Left ventricle myocardium inferior (tissue), 1 donor: ENCODE measurements around the gene PLA2G5. TPM values are rescaled to one million over a fixed set of nuclear protein-coding genes. Genes with fewer than 3 reads are reported as not detected.

Experiments used
- DNase-seq: peaks from one replicate; pipeline ENCODE4 v3.0.0-alpha.2; 2020
- H3K27ac ChIP-seq: fragments of 200-600 bp; replicated peaks from 2 replicates; pipeline ENCODE4 v1.8.0; 2021
- H3K27me3 ChIP-seq: fragments of 200-600 bp; 2 replicates; pipeline ENCODE4 v1.8.0; 2021; ENCODE audit warnings: low read depth
- H3K36me3 ChIP-seq: fragments of 200-600 bp; 2 replicates; pipeline ENCODE4 v1.8.0; 2021
- H3K4me1 ChIP-seq: fragments of 200-600 bp; 2 replicates; pipeline ENCODE4 v1.8.0; 2021
- H3K4me3 ChIP-seq: fragments of 200-600 bp; 2 replicates; pipeline ENCODE4 v1.8.0; 2021; ENCODE audit warnings: mild to moderate bottlenecking, moderate library complexity
- H3K9me3 ChIP-seq: fragments of 200-600 bp; replicated peaks from 2 replicates; pipeline ENCODE4 v1.8.0; 2021
- intact Hi-C: fragments of 100-400 bp; cut with micrococcal nuclease; formaldehyde crosslinking; loops from one replicate; pipeline ENCODE4 v1.11.0; 2022
- total RNA-seq: library from RNA; stranded (reverse); fragmentation: NEBNext Ultra II Directional; extraction: Animal tissue kit (Norgen Biotek cat#: 25700); gene quantifications from one replicate; pipeline ENCODE4 v1.2.1, GENCODE V29; 2021
- TF ChIP-seq, protein P1 (sequence below): fragments of 200-600 bp; IDR thresholded peaks from 2 replicates; pipeline ENCODE4 v1.8.0; 2021; ENCODE audit warnings: antibody characterized with exemption, mild to moderate bottlenecking, borderline replicate concordance
- donor health status: DM: no; HTN: yes; CAD: no; lungs with severe emphysema.

Gene PLA2G5
- total RNA-seq, 1 donor from 2014 or later: 51.4 TPM

DNA sequence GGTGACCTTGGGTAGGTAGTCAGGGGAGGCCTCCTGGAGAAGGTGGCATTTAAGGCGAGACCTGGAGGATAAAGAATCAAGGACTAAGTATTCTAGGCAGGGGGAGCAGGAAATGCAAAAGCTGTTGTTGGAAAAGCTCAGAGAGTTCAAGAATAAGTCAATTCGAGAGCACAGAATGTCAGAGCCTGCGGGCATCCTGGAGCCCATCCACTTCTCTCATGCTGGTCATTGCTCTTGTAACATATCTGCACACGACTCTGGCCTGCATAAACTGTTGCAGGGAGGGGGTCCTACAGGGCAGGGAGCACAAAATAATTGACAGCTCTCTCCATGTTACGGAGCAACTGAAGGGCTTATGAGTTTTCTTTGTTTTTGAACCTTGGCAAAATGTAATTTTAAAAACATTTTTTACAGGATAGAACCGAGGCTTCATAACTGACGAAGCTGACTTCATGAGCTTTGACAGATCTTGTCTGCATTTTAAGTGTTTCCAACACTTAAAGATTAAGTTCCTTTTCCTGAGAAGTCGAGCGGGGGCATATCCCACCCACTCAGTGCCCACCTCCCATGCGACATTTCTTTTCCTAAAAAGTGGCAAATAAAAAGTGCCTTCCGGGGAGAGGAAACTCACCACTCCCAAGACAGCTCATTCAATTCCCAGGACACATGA is 4.2 kb downstream of the PLA2G5 start:
- DNase-seq: no peak
- peaks cover 86% of the 10 kb centered on the region for H3K4me1 ChIP-seq
- H3K27me3 ChIP-seq: no peaks in the 10 kb centered on the region
- no peak overlapping the region for H3K4me3 ChIP-seq
- intact Hi-C loops: no loop called here
- H3K27ac ChIP-seq: peak overlapping the region; percentile 85
- TF ChIP-seq, protein P1, sequence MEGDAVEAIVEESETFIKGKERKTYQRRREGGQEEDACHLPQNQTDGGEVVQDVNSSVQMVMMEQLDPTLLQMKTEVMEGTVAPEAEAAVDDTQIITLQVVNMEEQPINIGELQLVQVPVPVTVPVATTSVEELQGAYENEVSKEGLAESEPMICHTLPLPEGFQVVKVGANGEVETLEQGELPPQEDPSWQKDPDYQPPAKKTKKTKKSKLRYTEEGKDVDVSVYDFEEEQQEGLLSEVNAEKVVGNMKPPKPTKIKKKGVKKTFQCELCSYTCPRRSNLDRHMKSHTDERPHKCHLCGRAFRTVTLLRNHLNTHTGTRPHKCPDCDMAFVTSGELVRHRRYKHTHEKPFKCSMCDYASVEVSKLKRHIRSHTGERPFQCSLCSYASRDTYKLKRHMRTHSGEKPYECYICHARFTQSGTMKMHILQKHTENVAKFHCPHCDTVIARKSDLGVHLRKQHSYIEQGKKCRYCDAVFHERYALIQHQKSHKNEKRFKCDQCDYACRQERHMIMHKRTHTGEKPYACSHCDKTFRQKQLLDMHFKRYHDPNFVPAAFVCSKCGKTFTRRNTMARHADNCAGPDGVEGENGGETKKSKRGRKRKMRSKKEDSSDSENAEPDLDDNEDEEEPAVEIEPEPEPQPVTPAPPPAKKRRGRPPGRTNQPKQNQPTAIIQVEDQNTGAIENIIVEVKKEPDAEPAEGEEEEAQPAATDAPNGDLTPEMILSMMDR: no peak
- H3K36me3 ChIP-seq: peaks cover 19% of the 10 kb centered on the region
- no peaks in the 10 kb centered on the region for H3K9me3 ChIP-seq

DNA sequence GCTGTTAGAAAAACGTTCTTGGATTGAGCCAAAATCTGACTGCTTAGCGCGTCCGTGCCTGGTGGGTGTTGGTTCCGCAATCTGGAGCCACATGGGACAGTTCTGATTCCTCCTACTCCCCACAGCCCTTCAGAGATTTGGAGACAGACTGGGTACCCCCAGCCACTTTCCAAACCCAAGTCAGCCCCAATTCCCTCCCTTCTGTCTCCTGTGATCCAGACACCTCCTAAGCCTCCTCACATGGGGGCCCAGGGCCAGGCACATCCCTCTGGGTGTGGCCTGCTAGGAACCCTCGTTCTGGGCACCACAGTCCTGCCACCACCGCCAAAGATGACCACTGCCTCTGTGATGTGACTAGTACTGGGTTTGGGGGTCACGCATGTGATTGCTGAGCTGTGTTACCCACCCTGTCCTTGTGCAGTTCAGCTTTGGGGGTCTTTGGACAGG is 4.8 kb downstream of the PLA2G5 start:
- Histone ChIP-seq H3K4me1 (peaks cover 86% of the 10 kb centered on the region), H3K27ac (peak overlapping the region; percentile 85), H3K27me3 (no peaks in the 10 kb centered on the region), H3K36me3 (peaks cover 19% of the 10 kb centered on the region), H3K9me3 (no peaks in the 10 kb centered on the region), H3K4me3 (no peak overlapping the region)
- intact Hi-C loops: no loop called here
- DNase-seq: no peak
- TF ChIP-seq, protein P1: no peak

DNA sequence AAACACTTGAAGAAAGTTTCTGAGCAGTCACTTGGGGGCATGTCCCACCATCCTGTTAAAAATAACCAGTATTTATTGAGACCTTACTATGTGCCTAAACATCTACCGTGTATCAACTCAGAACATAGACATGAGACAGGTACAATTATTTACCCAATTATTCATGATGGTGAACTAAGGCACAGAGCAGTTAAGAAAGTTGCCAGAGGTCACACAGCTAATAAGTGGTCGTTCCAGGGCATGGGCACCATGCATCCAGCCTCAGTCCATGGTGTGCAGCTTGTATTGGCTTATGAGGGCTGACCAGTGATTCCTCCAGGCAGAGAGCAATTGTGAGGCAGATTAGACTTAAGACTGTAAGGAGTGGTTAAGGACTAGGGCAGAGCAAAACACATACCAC is 5.4 kb downstream of the PLA2G5 start:
- H3K4me3 ChIP-seq: no peak overlapping the region
- TF ChIP-seq, protein P1: no peak
- H3K27ac ChIP-seq: peak overlapping the region; percentile 85
- no peaks in the 10 kb centered on the region for H3K27me3 ChIP-seq
- intact Hi-C loops: no loop called here
- DNase-seq: no peak
- H3K4me1 ChIP-seq: peaks cover 86% of the 10 kb centered on the region
- H3K36me3 ChIP-seq: peaks cover 19% of the 10 kb centered on the region
- H3K9me3 ChIP-seq: no peaks in the 10 kb centered on the region

DNA sequence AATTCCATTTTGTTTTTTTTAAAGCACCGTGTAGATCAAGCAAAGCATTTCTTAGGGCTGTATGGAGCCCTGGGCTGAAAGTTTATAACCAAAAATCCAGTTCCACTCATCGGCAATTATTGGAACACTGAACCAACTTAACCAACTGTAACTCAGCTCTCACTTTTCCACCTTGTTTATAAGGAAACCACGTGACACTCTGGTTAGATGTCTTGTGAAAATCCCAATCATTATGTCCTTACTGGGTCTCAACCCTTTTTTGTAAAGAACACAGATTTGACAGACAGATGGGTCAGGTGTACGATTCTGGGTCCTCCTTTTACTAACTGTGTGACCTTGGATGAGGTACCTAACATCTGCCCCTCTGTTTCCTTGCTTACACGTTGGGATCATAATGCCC is 6.2 kb downstream of the PLA2G5 start:
- TF ChIP-seq, protein P1: no peak
- H3K4me1 ChIP-seq: peaks cover 85% of the 10 kb centered on the region
- no peak overlapping the region for H3K4me3 ChIP-seq
- H3K9me3 ChIP-seq: no peaks in the 10 kb centered on the region
- no peak for DNase-seq
- intact Hi-C loops: no loop called here
- H3K36me3 ChIP-seq: peaks cover 19% of the 10 kb centered on the region
- H3K27me3 ChIP-seq: no peaks in the 10 kb centered on the region
- peak overlapping the region; percentile 85 for H3K27ac ChIP-seq

DNA sequence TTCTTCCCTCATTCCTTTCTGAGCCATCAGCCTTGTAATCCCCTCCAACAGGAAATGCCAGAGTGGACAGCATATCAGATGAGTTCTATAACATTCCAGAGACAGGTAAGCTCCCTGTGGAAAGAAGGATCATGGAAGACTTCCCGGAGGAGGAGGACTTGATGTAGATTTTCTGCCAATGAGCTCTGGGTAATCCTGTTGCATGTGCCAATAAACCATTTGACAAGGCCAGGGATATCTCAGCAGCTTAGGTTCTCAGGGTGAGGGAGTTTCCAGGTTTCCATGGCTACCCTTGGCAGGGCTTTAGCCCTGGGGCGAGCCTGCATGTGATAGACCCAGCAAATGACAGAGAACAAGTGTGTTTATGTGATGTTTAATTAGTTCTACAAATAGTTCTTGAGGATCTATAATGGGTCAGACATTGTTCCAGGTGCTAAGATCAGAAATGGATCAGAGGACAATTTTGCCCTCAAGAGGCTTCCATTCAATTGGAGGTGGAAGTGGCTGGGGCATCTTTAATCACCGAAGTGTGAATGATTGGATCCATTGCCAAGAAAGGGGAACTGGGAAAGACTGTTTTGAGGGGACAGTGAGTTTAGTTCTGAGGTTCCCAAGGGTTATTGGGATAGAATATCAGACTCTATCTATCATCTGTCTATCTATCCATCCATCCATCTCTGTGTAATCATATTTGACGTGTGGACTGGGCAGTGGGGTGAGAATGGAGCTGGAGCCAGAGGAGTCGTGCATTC is 6.9 kb downstream of the PLA2G5 start:
- no peaks in the 10 kb centered on the region for H3K9me3 ChIP-seq
- peaks cover 19% of the 10 kb centered on the region for H3K36me3 ChIP-seq
- intact Hi-C loops: no loop called here
- H3K4me1 ChIP-seq: peaks cover 85% of the 10 kb centered on the region
- H3K27me3 ChIP-seq: no peaks in the 10 kb centered on the region
- H3K27ac ChIP-seq: peak overlapping the region; percentile 47
- no peak for DNase-seq
- TF ChIP-seq, protein P1: no peak
- no peak overlapping the region for H3K4me3 ChIP-seq
